ENCODE results near the gene TTLL10.

TTLL10 gene

GRCh38 chr1:1236945-1237873, 63.5 kb downstream of the TTLL10 start:
- no peak for DNase-seq
- in situ Hi-C loops (cut with MboI; ENCODE audit: low pct_unique_long_range_greater_than_20kb, low sequenced_read_pairs), result loop anchor here (25.0 kb wide), 1 partner anchor 100 kb away; no protein-coding TSS in a partner anchor

- in situ Hi-C loops (cut with MboI; ENCODE audit: low pct_unique_long_range_greater_than_20kb, low sequenced_read_pairs), result loop anchor here (25.0 kb wide), 1 partner anchor 101 kb away; no protein-coding TSS in a partner anchor
- DNase-seq, result no peak
These were observed 64.4 kb downstream of the TTLL10 start for GRCh38 chr1:1237874-1238701.

GRCh38 chr1:1238702-1239178, 65.1 kb downstream of the TTLL10 start:
- in situ Hi-C loops (cut with MboI; ENCODE audit: low pct_unique_long_range_greater_than_20kb, low sequenced_read_pairs), result loop anchor here (25.0 kb wide), 1 partner anchor 101 kb away; no protein-coding TSS in a partner anchor
- no peak for DNase-seq

GRCh38 chr1:1239227-1239613, 65.5 kb downstream of the TTLL10 start:
- in situ Hi-C loops (cut with MboI; ENCODE audit: low pct_unique_long_range_greater_than_20kb, low sequenced_read_pairs), result loop anchor here (25.0 kb wide), 1 partner anchor 102 kb away; no protein-coding TSS in a partner anchor
- DNase-seq, result no peak

- in situ Hi-C loops (cut with MboI; ENCODE audit: low pct_unique_long_range_greater_than_20kb, low sequenced_read_pairs), result loop anchor here (25.0 kb wide), 1 partner anchor 102 kb away; no protein-coding TSS in a partner anchor
- DNase-seq, result no peak
These were observed 66.1 kb downstream of the TTLL10 start for GRCh38 chr1:1239614-1240347.

GRCh38 chr1:1240348-1240732, 66.7 kb downstream of the TTLL10 start:
- in situ Hi-C loops (cut with MboI; ENCODE audit: low pct_unique_long_range_greater_than_20kb, low sequenced_read_pairs), result loop anchor here (25.0 kb wide), 1 partner anchor 103 kb away; no protein-coding TSS in a partner anchor
- DNase-seq, result no peak

GRCh38 chr1:1240822-1241587, 67.3 kb downstream of the TTLL10 start:
- in situ Hi-C loops (cut with MboI; ENCODE audit: low pct_unique_long_range_greater_than_20kb, low sequenced_read_pairs), result loop anchor here (25.0 kb wide), 1 partner anchor 104 kb away; no protein-coding TSS in a partner anchor
- no peak for DNase-seq

GRCh38 chr1:1241588-1242219, 68.0 kb downstream of the TTLL10 start:
- in situ Hi-C loops (cut with MboI; ENCODE audit: low pct_unique_long_range_greater_than_20kb, low sequenced_read_pairs), result loop anchor here (25.0 kb wide), 1 partner anchor 104 kb away; no protein-coding TSS in a partner anchor
- DNase-seq, result no peak

- in situ Hi-C loops (cut with MboI; ENCODE audit: low pct_unique_long_range_greater_than_20kb, low sequenced_read_pairs), result loop anchor here (25.0 kb wide), 1 partner anchor 105 kb away; no protein-coding TSS in a partner anchor
- DNase-seq, result no peak
These were observed 69.0 kb downstream of the TTLL10 start for GRCh38 chr1:1242461-1243265.

- DNase-seq, result no peak
- in situ Hi-C loops (cut with MboI; ENCODE audit: low pct_unique_long_range_greater_than_20kb, low sequenced_read_pairs), result loop anchor here (25.0 kb wide), 1 partner anchor 106 kb away; no protein-coding TSS in a partner anchor
These were observed 69.6 kb downstream of the TTLL10 start for GRCh38 chr1:1243266-1243660.

GRCh38 chr1:1243807-1244191, 70.1 kb downstream of the TTLL10 start:
- DNase-seq, result no peak
- in situ Hi-C loops (cut with MboI; ENCODE audit: low pct_unique_long_range_greater_than_20kb, low sequenced_read_pairs), result loop anchor here (25.0 kb wide), 1 partner anchor 106 kb away; no protein-coding TSS in a partner anchor

GRCh38 chr1:1244192-1244811, 70.6 kb downstream of the TTLL10 start:
- in situ Hi-C loops (cut with MboI; ENCODE audit: low pct_unique_long_range_greater_than_20kb, low sequenced_read_pairs), result loop anchor here (25.0 kb wide), 1 partner anchor 107 kb away; no protein-coding TSS in a partner anchor
- DNase-seq, result no peak

GRCh38 chr1:1245178-1245816, 71.6 kb downstream of the TTLL10 start:
- in situ Hi-C loops (cut with MboI; ENCODE audit: low pct_unique_long_range_greater_than_20kb, low sequenced_read_pairs), result loop anchor here (25.0 kb wide), 1 partner anchor 108 kb away; no protein-coding TSS in a partner anchor
- DNase-seq, result no peak

GRCh38 chr1:1245817-1246576, 72.3 kb downstream of the TTLL10 start:
- in situ Hi-C loops (cut with MboI; ENCODE audit: low pct_unique_long_range_greater_than_20kb, low sequenced_read_pairs), result loop anchor here (25.0 kb wide), 1 partner anchor 109 kb away; no protein-coding TSS in a partner anchor

More at GRCh38 chr1:1245817-1246576, 72.3 kb downstream of the TTLL10 start:
- no peak for DNase-seq
